Liver (tissue), 9 donors: ENCODE results near the gene FAM9C. TPM values are rescaled to one million over a fixed set of nuclear protein-coding genes. Genes with fewer than 3 reads are reported as not detected.

Source experiments
- DNase-seq: peaks from one replicate; pipeline ENCODE4 v3.0.0-alpha.2; 2017; ENCODE audit warnings: low spot score
- H3K27ac ChIP-seq, 2 donors: one replicate each; pipeline ENCODE4 v1.7.0; 2013; ENCODE audit warnings: inconsistent platforms in 2 of 2, low read length in 2 of 2, control low read depth in 1 of 2, low read depth in 1 of 2, mild to moderate bottlenecking in 1 of 2
- H3K27me3 ChIP-seq, 4 donors: one replicate each; pipeline versions ENCODE4 v1.6.1 to v1.7.0; 2013; ENCODE audit warnings: low read length in 3 of 4, inconsistent platforms in 1 of 4, mild to moderate bottlenecking in 1 of 4, moderate library complexity in 1 of 4; ENCODE audit not compliant: control insufficient read depth in 4 of 4, insufficient read depth in 4 of 4
- H3K36me3 ChIP-seq, 4 donors: one replicate each; pipeline versions ENCODE4 v1.6.1 to v1.7.0; 2013; ENCODE audit warnings: low read length in 3 of 4, mild to moderate bottlenecking in 3 of 4, low read depth in 1 of 4, moderate library complexity in 1 of 4; ENCODE audit not compliant: control insufficient read depth in 4 of 4, insufficient read depth in 3 of 4
- H3K4me1 ChIP-seq, 4 donors: one replicate each; pipeline versions ENCODE4 v1.6.1 to v1.7.0; 2013; ENCODE audit warnings: low read length in 3 of 4, mild to moderate bottlenecking in 3 of 4, moderate library complexity in 1 of 4; ENCODE audit not compliant: control insufficient read depth in 4 of 4, insufficient read depth in 4 of 4
- H3K4me3 ChIP-seq, 3 donors: one replicate each; pipeline versions ENCODE4 v1.6.1 to v1.7.0; 2013; ENCODE audit warnings: low read length in 3 of 3, control low read depth in 1 of 3, low read depth in 1 of 3, mild to moderate bottlenecking in 1 of 3
- H3K9ac ChIP-seq, 2 donors: one replicate each; pipeline ENCODE4 v1.7.0; 2013; ENCODE audit warnings: low read length in 2 of 2, mild to moderate bottlenecking in 2 of 2, moderate library complexity in 2 of 2, control low read depth in 1 of 2, low read depth in 1 of 2
- H3K9me3 ChIP-seq, 4 donors: one replicate each; pipeline versions ENCODE4 v1.6.1 to v1.7.0; 2013; ENCODE audit warnings: low read length in 3 of 4; ENCODE audit not compliant: control insufficient read depth in 4 of 4
- ATF3 ChIP-seq: IDR thresholded peaks from 2 replicates; pipeline ENCODE4 v1.6.1; 2016; ENCODE audit warnings: antibody characterized with exemption
- CTCF ChIP-seq: fragments of 150-350 bp; IDR thresholded peaks from 2 replicates; pipeline ENCODE4 v1.5.1; 2017; ENCODE audit warnings: improper control_type of control experiment, low read depth, low read length; ENCODE audit not compliant: missing input control
- EGR1 ChIP-seq, 2 donors: IDR thresholded peaks; 2 replicates each; pipeline ENCODE4 v1.6.1; 2016 to 2018; ENCODE audit warnings: antibody characterized with exemption in 2 of 2, low read depth in 2 of 2
- FOXA2 ChIP-seq: IDR thresholded peaks from 2 replicates; pipeline ENCODE4 v1.6.1; 2016; ENCODE audit warnings: antibody characterized with exemption
- GABPA ChIP-seq, 2 donors: IDR thresholded peaks in 1 of 2; conservative IDR thresholded peaks in 1 of 2; 2 replicates each; pipeline ENCODE4 v1.6.1; 2016; ENCODE audit warnings: antibody characterized with exemption in 2 of 2, mild to moderate bottlenecking in 1 of 2, moderate library complexity in 1 of 2
- HNF4A ChIP-seq, 2 donors: conservative IDR thresholded peaks; 2 replicates each; pipeline ENCODE4 v1.6.1; 2016; ENCODE audit warnings: antibody characterized with exemption in 2 of 2, mild to moderate bottlenecking in 2 of 2
- HNF4G ChIP-seq: IDR thresholded peaks from 2 replicates; pipeline ENCODE4 v1.6.1; 2016; ENCODE audit warnings: antibody characterized with exemption
- MAX ChIP-seq: IDR thresholded peaks from 2 replicates; pipeline ENCODE4 v1.6.1; 2016; ENCODE audit warnings: antibody characterized with exemption
- RXRA ChIP-seq, 2 donors: IDR thresholded peaks; 2 replicates each; pipeline ENCODE4 v1.6.1; 2017 to 2018; ENCODE audit warnings: antibody characterized with exemption in 2 of 2, mild to moderate bottlenecking in 1 of 2
- SP1 ChIP-seq: IDR thresholded peaks from 2 replicates; pipeline ENCODE4 v1.6.1; 2018; ENCODE audit warnings: antibody characterized with exemption, mild to moderate bottlenecking
- TAF1 ChIP-seq: conservative IDR thresholded peaks from 2 replicates; pipeline ENCODE4 v1.6.1; 2016; ENCODE audit warnings: antibody characterized with exemption, mild to moderate bottlenecking
- YY1 ChIP-seq: IDR thresholded peaks from 2 replicates; pipeline ENCODE4 v1.6.1; 2016; ENCODE audit warnings: antibody characterized with exemption, mild to moderate bottlenecking
- ZBTB33 ChIP-seq: IDR thresholded peaks from 2 replicates; pipeline ENCODE4 v1.6.1; 2016; ENCODE audit warnings: antibody characterized with exemption
- WGBS: extraction: QIAGEN DNeasy Blood & Tissue Kit; methylation state at CpG from one replicate; pipeline ENCODE4 v1.1.7; 2013; 5-methylcytosine and 5-hydroxymethylcytosine counted together
- polyA plus RNA-seq, 2 donors: library from polyadenylated mRNA; stranded (reverse) in 1 of 2; unstranded in 1 of 2; fragments of 200-250 nt in 1 of 2; fragments of >200 nt in 1 of 2; fragmentation: Nextera tagmentation in 1 of 2; extraction: Ambion mirVana in 1 of 2; gene quantifications; one replicate each; pipeline versions ENCODE4 v1.2.1 to v1.2.3, GENCODE V29; 2013 to 2015
- total RNA-seq, 2 donors: library from RNA; depleted of rRNA; stranded (reverse); fragments of >200 nt; gene quantifications; one replicate each; pipeline ENCODE4 v1.2.3, GENCODE V29; 2014
- donor health status: healthy.
- donor health status: healthy.
- donor health status: healthy.
- donor health status: healthy.
- donor health status: healthy.

Gene FAM9C
- total and polyA plus RNA-seq, 4 donors, result not detected

GRCh38 chrX:13053171-13053570 lies 8.8 kb upstream of the FAM9C start:
- Histone ChIP-seq H3K4me1 (peaks cover 0 to under 1% (median under 1%) of the 10 kb centered on the region in 4 donors), H3K36me3 (no peaks in the 10 kb centered on the region), H3K4me3 (no peak overlapping the region), H3K27me3 (no peaks in the 10 kb centered on the region), H3K9ac (no peak overlapping the region), H3K9me3 (no peaks in the 10 kb centered on the region), H3K27ac (no peak overlapping the region)
- TF ChIP-seq HNF4A (conservative IDR thresholded peaks at IDR 0.05), result no peak
- DNase-seq, result no peak

- no peak overlapping the region for H3K9ac ChIP-seq
- TF ChIP-seq CTCF (no peak), RXRA (IDR thresholded peaks at IDR 0.05) (no peak), FOXA2 (no peak), TAF1 (no peak)
- no peaks in the 10 kb centered on the region for H3K27me3 ChIP-seq
- H3K9me3 ChIP-seq, result no peaks in the 10 kb centered on the region
- H3K36me3 ChIP-seq, result no peaks in the 10 kb centered on the region
- no peak overlapping the region for H3K4me3 ChIP-seq
- H3K27ac ChIP-seq, result no peak overlapping the region
- WGBS, result 67% methylated on average over 4 of the region's 4 CpGs
- no peak for DNase-seq
- peaks cover 0 to 4% (median 1%) of the 10 kb centered on the region in 4 donors for H3K4me1 ChIP-seq
These were observed 7.2 kb upstream of the FAM9C start for GRCh38 chrX:13051529-13052172.

GRCh38 chrX:13051167-13051528 lies 6.7 kb upstream of the FAM9C start:
- TF ChIP-seq RXRA (IDR thresholded peaks at IDR 0.05), result no peak
- TF ChIP-seq MAX, result no peak
- no peak for TF ChIP-seq TAF1
- 87% methylated on average over 1 of the region's 1 CpG for WGBS

GRCh38 chrX:13050151-13050550 lies 5.7 kb upstream of the FAM9C start:
- TF ChIP-seq FOXA2, result no peak
- no peak for TF ChIP-seq YY1
- TF ChIP-seq ZBTB33, result no peak
- TF ChIP-seq GABPA (IDR thresholded peaks at IDR 0.05 in 1 of 2, conservative IDR thresholded peaks at IDR 0.05 in 1 of 2), result no peak
- no peak for TF ChIP-seq RXRA (IDR thresholded peaks at IDR 0.05)
- TF ChIP-seq EGR1 (IDR thresholded peaks at IDR 0.05; ENCODE audit: low read depth in 2 of 2), result no peak
- TF ChIP-seq HNF4G, result no peak
- TF ChIP-seq ATF3, result no peak
- TF ChIP-seq CTCF, result no peak
- no peak for TF ChIP-seq SP1
- H3K4me3 ChIP-seq, result no peak overlapping the region
- H3K27ac ChIP-seq, result no peak overlapping the region
- H3K9me3 ChIP-seq, result no peaks in the 10 kb centered on the region
- DNase-seq, result no peak
- no peak overlapping the region for H3K9ac ChIP-seq
- peaks cover 0 to 2% (median 0%) of the 10 kb centered on the region in 4 donors for H3K27me3 ChIP-seq
- H3K36me3 ChIP-seq, result no peaks in the 10 kb centered on the region
- peaks cover 0 to 4% (median 1%) of the 10 kb centered on the region in 4 donors for H3K4me1 ChIP-seq
- WGBS, result 97% methylated on average over 4 of the region's 4 CpGs

More at GRCh38 chrX:13051167-13051528, 6.7 kb upstream of the FAM9C start:
- no peak for DNase-seq
- no peak overlapping the region for H3K9ac ChIP-seq
- H3K4me3 ChIP-seq, result no peak overlapping the region
- peaks cover 0 to 4% (median 1%) of the 10 kb centered on the region in 4 donors for H3K4me1 ChIP-seq
- no peaks in the 10 kb centered on the region for H3K9me3 ChIP-seq
- no peaks in the 10 kb centered on the region for H3K36me3 ChIP-seq
- H3K27me3 ChIP-seq, result no peaks in the 10 kb centered on the region
- no peak overlapping the region for H3K27ac ChIP-seq
